ENCODE data around the gene ADAMTSL1.

ADAMTSL1 gene

GRCh38 chr9:18550286-18550685 lies 76.3 kb downstream of the ADAMTSL1 start:
- no peak for DNase-seq (ENCODE audit: low read depth)

DNA sequence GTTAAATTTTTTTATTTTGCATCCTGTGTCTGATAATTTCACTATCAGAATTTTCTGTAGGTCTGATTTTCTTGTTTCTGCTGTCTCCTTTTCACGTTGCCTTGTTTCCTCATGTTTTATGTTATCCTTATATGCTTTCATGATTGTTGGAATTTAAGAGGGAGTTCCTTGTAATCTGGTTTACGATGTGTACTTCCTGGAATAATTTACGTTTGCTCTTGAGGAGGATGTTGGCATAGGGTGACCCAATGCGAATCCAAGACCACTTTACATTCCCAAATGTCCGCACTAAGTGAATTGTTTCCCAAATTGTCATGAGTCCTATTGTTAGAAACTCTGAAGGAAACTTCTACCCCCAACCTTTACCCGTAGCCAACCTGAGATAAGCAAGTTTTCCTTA lies 80.3 kb downstream of the ADAMTSL1 start:
- no peak for DNase-seq (ENCODE audit: low read depth)

DNA sequence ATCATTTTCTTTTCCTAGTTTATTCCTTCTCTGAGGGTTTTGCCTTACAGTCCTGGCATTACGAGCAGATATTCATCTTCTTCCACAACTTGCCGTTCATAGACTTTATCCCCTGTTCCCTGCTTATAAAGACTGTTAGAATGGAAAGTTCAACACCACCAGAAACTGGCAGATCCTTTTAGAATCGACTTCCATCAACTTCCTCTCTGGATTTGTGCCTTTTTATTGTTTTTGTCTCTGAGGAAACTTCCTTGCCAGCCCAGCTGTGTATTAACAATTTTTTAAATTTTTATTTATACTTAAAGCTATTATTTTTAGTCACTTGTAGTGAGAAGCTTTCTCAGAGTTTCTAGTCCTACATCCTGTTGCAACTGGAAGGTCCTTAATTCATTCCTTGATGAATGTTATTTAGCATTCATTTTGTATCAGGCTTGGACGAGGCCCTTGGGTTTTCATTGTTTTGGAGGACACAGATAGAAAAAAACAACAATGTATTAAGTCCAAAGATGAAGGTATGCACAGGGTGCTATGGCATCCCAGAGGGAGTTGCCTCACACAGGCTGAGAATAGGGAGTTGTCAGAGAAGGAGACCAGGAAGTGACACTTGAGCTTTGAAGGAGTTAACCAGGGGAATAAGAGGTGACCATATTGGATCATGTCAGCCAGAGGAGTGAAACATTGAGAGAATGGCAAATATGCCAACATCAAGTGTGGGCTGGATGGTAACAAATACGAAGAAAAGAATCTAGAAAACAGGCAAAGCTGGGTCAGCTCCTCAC lies 81.3 kb downstream of the ADAMTSL1 start:
- no peak for DNase-seq (ENCODE audit: low read depth)

GRCh38 chr9:18564018-18564880 lies 90.3 kb downstream of the ADAMTSL1 start:
- no peak for DNase-seq (ENCODE audit: low read depth)

DNA sequence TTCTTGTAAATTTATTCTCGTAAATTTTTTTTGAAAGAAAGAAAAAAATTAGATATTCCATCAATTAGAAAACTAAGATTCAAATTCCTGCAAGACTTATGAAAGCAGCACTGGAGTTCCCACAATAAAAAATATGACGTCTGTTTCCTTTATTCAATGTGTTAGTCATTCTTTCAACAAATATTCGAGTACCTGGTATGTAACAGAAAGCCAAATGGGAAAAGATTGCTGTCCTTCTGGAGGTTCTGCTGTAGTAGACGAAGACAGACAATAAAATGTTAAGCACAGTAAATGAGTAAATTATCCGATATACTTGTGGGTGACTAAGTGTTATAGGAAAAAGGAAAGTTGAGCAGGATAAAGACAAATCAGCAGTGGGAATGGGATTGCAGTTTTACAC lies 92.2 kb downstream of the ADAMTSL1 start:
- DNase-seq (ENCODE audit: low read depth): no peak

DNA sequence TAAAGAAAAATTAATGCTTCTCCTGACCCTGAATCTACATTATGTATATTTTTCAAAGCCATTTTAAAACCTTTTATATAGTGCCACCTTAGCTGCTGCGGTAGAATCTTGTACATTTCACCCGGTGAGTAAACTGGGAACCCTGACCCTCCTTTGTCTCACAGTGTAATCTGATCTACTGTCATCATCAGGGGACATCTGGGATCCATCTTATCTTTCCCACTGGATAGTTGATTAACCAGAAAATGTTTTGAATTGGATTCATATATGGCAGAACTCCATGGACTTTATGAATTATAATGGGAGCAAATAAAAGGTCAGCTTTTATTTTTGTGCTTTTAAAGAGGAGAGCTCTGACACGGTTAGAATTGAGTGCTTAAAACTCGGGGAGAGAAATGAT lies 95.0 kb downstream of the ADAMTSL1 start:
- no peak for DNase-seq (ENCODE audit: low read depth)

DNA sequence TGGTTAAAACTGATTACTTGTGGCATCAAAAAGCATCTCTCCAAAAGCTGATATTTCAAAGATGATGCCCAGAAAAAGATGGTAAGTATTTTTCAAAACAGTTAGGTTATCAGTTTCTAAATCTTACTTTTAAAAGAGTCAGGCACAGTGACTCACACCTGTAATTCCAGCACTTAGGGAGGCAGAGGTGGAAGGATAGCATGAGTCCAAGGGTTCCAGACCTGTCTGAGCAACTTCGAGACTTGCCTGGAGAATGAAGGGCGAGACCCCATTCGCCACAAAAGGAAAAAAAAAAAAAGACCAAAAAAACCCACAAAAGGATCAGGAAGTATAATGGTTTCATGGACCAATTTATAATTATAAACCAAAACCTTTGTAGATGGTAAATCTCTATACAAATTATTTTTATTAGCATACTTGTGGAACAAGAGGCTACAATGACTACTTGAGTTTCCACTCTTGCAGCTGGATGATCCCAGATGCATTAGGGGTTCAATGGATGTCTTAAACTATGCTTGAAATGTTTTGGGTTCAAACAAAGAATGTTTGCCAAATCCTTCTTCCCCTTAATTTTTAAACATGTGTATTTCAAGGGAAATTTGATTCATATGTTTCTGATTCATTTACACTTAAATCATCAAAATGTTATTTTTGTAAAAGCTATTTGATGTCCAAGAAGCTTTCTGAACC lies 96.1 kb downstream of the ADAMTSL1 start:
- DNase-seq (ENCODE audit: low read depth): no peak

DNA sequence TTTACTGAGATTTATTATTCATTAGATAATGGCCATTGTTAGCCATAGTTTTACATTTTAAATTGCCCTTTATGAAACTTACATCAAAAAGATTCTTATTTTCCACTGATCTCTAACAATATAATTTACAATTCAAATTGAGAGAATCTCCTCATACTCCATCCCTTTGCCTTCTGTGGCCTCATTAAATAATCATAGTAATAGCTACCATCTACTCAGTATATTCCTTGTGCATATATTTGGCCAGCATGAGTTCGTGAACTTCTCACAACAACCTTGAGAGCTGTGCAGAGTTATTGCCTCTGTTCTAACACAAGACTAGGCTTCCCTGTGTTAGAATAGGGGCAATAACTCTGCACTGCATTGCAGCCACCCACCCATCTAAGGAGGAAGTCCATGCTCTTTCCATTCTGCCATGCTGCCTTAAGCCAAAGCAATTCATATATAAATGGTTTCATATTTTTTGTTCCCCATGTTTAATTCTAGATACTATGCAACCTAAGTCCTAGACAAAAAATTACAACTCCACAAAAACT lies 99.1 kb downstream of the ADAMTSL1 start:
- no peak for DNase-seq (ENCODE audit: low read depth)

GRCh38 chr9:18575686-18576085 lies 101.7 kb downstream of the ADAMTSL1 start:
- no peak for DNase-seq (ENCODE audit: low read depth)

GRCh38 chr9:18579536-18579935 lies 105.6 kb downstream of the ADAMTSL1 start:
- no peak for DNase-seq (ENCODE audit: low read depth)

DNA sequence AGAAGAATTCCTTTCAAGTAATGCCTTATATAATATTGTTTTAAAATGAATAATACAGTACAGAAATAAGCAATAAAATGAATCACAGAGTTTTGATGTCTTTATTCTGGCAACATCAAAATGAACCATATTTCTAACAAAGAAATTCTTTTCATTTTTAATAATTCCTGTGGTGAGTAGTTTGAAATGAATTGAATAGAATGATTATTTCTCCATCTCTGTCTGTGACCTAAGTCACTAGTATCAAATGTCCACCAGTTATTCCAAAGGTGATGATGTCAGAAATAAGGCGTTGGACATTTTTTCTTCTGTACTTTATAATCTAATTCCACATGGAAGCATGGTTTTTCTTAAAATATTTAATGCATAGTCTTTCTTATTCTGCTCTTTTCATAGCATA lies 106.2 kb downstream of the ADAMTSL1 start:
- DNase-seq (ENCODE audit: low read depth): no peak

GRCh38 chr9:18585996-18586395 lies 112.0 kb downstream of the ADAMTSL1 start:
- no peak for DNase-seq (ENCODE audit: low read depth)

- DNase-seq (ENCODE audit: low read depth): no peak
These were observed 114.0 kb downstream of the ADAMTSL1 start for GRCh38 chr9:18588002-18588401.

GRCh38 chr9:18591261-18591660 lies 117.3 kb downstream of the ADAMTSL1 start:
- DNase-seq (ENCODE audit: low read depth): no peak

- DNase-seq (ENCODE audit: low read depth): no peak
These were observed 120.9 kb downstream of the ADAMTSL1 start for GRCh38 chr9:18594837-18595236.

DNA sequence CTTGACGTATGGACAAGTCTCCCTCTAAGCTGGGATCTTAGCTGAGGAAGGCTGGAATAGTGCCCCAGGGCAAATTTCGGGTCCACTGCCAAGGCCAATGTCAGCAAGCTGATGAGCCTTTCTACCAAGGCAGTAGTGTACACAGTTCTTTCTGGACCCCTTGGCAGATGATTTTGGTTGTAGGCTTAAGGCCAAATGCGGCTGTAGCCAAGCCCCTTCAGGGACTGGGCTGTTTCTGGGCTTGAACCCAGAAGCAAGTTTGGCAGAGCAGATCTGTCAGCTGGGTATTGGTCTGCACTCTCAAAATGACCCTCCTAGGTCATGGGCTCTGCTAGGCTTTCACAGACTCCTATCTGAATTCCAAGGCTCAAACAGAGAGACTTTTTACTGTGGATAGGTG lies 121.6 kb downstream of the ADAMTSL1 start:
- no peak for DNase-seq (ENCODE audit: low read depth)

GRCh38 chr9:18596920-18597319 lies 123.0 kb downstream of the ADAMTSL1 start:
- no peak for DNase-seq (ENCODE audit: low read depth)

DNA sequence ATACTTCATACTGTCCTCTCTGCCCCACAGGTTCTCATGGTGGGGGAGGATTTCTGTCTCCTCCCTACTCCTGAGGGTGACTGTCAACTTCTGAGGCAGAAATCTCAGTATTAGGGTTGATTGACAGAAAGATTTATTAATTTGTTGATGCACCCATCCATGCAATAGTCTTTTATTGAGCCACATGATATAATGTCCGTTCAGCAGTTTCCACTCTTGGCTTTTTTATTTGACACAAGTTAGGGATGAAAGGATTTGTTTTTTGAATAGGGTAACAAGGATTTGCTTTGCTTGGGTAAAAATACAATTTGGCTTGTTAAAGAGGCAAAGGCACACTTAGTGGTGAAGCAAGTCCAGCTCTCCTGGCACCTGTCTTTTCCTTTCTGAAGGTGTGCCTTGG lies 125.0 kb downstream of the ADAMTSL1 start:
- no peak for DNase-seq (ENCODE audit: low read depth)

- no peak for DNase-seq (ENCODE audit: low read depth)
These were observed 127.1 kb downstream of the ADAMTSL1 start for GRCh38 chr9:18601026-18601425.

DNA sequence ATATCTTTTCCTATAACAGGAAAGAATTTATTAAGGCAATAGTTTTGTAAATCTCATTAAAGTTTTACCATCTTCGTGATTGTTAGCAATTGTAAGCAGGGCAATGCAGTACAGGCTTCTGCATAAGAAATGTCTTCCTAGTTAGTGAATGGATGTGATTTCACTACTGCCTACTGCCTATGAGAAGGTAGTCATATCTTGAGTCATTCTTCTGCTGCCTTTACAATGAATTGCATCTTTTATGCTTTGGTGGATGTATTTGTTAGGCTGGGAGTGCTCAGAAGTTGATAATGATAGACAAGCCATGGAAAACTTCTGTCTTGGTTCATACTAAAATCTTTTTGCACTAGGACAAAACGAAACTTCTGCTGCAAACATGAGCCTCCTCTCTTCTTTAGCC lies 128.0 kb downstream of the ADAMTSL1 start:
- DNase-seq (ENCODE audit: low read depth): no peak

DNA sequence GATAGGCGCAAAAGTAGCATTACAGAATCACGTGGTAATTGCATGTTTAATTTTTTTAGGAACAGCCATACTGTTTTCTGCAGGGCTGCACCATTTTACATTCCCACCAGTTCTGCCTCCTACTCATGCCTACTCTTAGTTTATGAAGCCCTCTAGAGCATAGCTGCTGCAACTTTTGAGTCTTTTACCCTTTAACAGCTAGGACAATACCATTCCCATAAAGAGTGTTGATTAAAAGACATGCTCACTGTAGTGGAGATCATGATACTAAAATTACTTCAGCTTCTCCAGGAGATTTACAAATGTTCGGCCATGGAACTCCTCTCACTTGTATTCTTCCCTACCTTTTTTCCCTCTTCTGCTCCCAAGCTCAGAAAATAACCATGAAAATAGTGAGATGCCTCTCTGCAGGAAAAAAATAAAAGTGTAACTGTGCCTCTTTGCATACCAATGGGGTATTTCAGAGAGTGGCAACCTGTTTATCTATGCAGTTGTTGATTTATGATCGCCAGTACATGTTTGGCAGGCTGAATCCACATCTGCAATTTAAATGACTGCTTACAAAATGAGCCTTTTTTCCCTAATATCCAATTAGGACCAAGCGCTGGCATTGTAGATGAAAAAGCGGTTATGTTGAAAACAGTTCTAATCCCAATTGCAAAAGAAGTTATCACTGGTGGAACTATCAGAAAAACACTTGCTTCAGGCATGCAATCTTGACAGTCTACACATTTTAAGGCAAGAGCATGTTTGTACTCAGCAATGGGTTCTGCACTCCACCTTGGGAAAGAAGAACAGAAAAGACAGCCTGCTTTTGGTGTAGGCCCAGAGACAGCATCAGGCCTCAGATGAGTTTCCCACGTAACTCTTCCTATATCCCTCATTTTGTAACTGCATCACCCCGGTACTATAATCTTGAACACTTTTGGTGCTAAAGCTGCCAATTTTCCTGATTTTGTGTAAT lies 131.1 kb downstream of the ADAMTSL1 start:
- DNase-seq (ENCODE audit: low read depth): no peak
